ENCODE results near the gene RETREG3. TPM values are rescaled to one million over a fixed set of nuclear protein-coding genes. Genes with fewer than 3 reads are reported as not detected.

RETREG3 gene
- total and polyA plus RNA-seq, 2 donors = 21.2 to 49.9 TPM

DNA sequence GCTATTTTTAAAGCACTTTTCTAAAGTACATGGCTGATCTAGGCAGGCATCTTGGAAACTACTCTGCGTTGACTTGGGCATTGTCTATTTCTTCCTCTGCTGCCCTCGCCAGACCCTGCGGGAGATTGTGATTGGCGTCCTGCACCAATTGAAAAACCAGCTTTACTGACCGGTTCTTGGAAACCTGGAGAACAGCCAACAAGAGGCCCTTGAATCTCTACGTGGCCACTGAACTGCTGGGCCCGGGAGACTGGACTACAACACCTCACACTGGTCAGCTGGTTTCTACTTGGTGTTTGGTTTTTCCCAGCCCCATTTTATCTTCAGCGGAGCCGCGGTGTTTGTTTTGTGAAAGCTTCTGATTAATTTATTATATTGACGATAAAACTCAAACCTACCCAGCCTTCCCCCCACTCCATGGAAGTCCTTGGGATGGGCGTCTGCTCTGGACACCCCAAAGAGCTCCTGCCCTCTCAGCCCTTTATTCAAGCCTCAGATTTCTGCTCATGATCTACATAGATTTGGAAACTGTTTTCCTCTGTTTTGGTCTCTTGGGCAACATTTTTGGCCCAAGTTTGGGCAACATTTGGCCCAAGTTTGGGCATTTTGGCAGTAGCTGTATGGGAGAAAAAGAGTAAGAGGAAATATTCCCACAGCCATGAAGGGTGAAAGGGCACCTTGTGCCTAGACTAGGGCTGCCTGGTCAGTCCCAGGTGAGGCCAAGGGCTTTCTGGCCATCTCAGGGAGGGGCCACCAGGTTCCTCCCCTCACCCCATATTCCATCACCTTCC lies 37.5 kb downstream of the RETREG3 start:
- H3K36me3 ChIP-seq (ENCODE audit: insufficient read depth) = peaks cover 9% of the 10 kb centered on the region
- no peak for DNase-seq (ENCODE audit: extremely low spot score)
- H3K27ac ChIP-seq (ENCODE audit: low read depth) = no peak overlapping the region
- no peak overlapping the region for H3K4me3 ChIP-seq (ENCODE audit: low read depth, low read length)
- WGBS = 72% methylated on average over 12 of the region's 12 CpGs
- no peaks in the 10 kb centered on the region for H3K4me1 ChIP-seq (ENCODE audit: insufficient read depth)

DNA sequence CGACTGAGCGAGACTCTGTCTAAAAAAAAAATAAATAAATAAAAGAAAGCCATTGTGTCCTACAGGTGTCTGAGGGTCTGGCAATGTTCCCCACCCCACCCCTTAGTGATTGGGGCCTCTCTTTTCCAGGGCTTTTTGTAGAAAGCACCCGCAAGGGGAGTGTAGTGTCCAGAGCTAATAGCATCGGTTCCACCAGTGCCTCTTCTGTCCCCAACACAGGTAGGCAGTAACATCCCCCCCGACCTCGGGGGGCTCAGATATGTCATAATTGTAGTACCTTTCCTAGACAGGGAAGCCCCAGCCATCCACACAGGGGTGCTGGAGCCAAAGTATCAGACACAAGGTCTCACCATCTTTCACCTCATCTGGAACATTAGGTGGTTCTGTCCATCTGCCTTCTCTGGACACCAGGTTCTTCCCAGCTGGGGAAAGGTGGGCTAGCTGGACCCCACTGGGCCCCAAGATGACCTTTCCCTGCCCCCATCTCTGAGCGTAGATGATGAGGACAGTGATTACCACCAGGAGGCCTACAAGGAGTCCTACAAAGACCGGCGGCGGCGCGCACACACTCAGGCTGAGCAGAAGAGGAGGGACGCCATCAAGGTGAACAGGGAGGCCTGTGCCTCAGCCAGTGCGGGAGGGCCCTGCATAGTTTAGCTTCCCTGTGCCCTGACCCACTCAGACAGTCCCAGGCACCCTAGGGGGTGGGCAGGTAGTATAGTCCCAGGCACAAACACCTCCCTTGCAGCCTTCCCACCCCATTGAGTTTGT lies 40.6 kb downstream of the RETREG3 start:
- H3K27ac ChIP-seq (ENCODE audit: low read depth) = no peak overlapping the region
- no peak overlapping the region for H3K4me3 ChIP-seq (ENCODE audit: low read depth, low read length)
- H3K36me3 ChIP-seq (ENCODE audit: insufficient read depth) = peaks cover 9% of the 10 kb centered on the region
- no peak for DNase-seq (ENCODE audit: extremely low spot score)
- no peaks in the 10 kb centered on the region for H3K4me1 ChIP-seq (ENCODE audit: insufficient read depth)
- 87% methylated on average over 14 of the region's 14 CpGs for WGBS

GRCh38 chr17:42566883-42567573 lies 42.1 kb downstream of the RETREG3 start, which contains the start of gene MLX:
MLX (plus strand) TSS chr17:42567100; CDS start chr17:42567125, 25 bp downstream.
- Histone ChIP-seq H3K27ac (ENCODE audit: low read depth) (peak within 1 kb of the TSS; percentile 76), H3K4me3 (ENCODE audit: low read depth, low read length) (peak within 1 kb of the TSS; percentile 70), H3K36me3 (ENCODE audit: insufficient read depth) (peaks cover 2% of the 10 kb centered on the region), H3K4me1 (ENCODE audit: insufficient read depth) (peaks cover 2% of the 10 kb centered on the region)
- WGBS = under 1% methylated on average over 72 of the region's 72 CpGs
- peak; percentile 69 for DNase-seq (ENCODE audit: extremely low spot score)

- DNase-seq (ENCODE audit: extremely low spot score) = no peak
- 24% methylated on average over 28 of the region's 28 CpGs for WGBS
- peaks cover under 1% of the 10 kb centered on the region for H3K36me3 ChIP-seq (ENCODE audit: insufficient read depth)
- H3K4me1 ChIP-seq (ENCODE audit: insufficient read depth) = peaks cover 2% of the 10 kb centered on the region
- no peak overlapping the region for H3K27ac ChIP-seq (ENCODE audit: low read depth)
- peak overlapping the region; percentile 70 for H3K4me3 ChIP-seq (ENCODE audit: low read depth, low read length)
Measured at GRCh38 chr17:42566215-42566882, 42.8 kb downstream of the RETREG3 start.

- no peak overlapping the region for H3K4me3 ChIP-seq (ENCODE audit: low read depth, low read length)
- no peak for DNase-seq (ENCODE audit: extremely low spot score)
- peaks cover 2% of the 10 kb centered on the region for H3K4me1 ChIP-seq (ENCODE audit: insufficient read depth)
- no peaks in the 10 kb centered on the region for H3K36me3 ChIP-seq (ENCODE audit: insufficient read depth)
- WGBS = 91% methylated on average over 16 of the region's 16 CpGs
- H3K27ac ChIP-seq (ENCODE audit: low read depth) = no peak overlapping the region
Measured at GRCh38 chr17:42565523-42566214, 43.5 kb downstream of the RETREG3 start.

DNA sequence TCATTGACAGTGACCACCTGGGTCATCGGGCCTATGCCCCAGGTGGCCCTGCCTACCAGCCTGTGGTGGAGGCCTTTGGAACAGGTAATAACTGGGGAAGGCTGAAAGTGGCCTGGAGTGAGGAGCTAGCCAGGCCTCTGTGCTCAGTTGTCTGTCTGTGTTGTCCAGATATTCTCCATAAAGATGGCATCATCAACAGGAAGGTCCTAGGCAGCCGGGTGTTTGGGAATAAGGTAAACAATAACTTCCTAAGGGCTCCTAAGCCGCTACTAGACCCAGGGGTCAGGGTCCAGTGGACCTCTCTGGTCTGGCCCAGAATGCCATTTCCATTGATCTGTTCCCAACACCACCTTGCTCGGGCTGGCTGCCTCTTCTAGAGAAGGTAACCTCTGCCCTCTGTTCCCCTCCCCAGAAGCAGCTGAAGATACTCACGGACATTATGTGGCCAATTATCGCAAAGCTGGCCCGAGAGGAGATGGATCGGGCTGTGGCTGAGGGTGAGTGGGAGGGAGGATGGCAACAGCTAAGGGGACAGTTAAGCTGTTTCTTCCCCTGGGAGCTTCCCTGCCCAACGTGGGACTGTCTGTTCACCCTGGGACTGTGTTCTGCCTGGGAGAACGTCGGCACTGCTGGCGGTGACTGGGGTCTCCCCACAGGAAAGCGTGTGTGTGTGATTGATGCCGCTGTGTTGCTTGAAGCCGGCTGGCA lies 44.2 kb downstream of the RETREG3 start:
- 87% methylated on average over 15 of the region's 15 CpGs for WGBS
- Histone ChIP-seq H3K36me3 (ENCODE audit: insufficient read depth) (no peaks in the 10 kb centered on the region), H3K4me1 (ENCODE audit: insufficient read depth) (peaks cover 2% of the 10 kb centered on the region), H3K4me3 (ENCODE audit: low read depth, low read length) (no peak overlapping the region), H3K27ac (ENCODE audit: low read depth) (no peak overlapping the region)
- DNase-seq (ENCODE audit: extremely low spot score) = no peak

DNA sequence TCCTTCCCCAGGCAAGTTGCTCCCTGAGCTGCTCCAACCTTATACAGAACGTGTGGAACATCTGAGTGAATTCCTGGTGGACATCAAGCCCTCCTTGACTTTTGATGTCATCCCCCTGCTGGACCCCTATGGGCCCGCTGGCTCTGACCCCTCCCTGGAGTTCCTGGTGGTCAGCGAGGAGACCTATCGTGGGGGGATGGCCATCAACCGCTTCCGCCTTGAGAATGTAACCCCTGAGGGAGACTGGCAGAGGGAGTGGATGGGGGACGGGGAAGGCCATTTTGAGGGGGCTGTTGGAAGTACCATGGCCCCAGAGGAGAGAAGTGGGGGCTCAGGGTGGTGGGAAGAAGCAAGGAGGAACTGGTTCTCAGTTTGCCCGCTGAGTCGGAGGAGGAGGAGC lies 45.2 kb downstream of the RETREG3 start:
- WGBS = 83% methylated on average over 9 of the region's 9 CpGs
- Histone ChIP-seq H3K4me1 (ENCODE audit: insufficient read depth) (peaks cover 2% of the 10 kb centered on the region), H3K36me3 (ENCODE audit: insufficient read depth) (no peaks in the 10 kb centered on the region), H3K27ac (ENCODE audit: low read depth) (no peak overlapping the region), H3K4me3 (ENCODE audit: low read depth, low read length) (no peak overlapping the region)
- no peak for DNase-seq (ENCODE audit: extremely low spot score)

DNA sequence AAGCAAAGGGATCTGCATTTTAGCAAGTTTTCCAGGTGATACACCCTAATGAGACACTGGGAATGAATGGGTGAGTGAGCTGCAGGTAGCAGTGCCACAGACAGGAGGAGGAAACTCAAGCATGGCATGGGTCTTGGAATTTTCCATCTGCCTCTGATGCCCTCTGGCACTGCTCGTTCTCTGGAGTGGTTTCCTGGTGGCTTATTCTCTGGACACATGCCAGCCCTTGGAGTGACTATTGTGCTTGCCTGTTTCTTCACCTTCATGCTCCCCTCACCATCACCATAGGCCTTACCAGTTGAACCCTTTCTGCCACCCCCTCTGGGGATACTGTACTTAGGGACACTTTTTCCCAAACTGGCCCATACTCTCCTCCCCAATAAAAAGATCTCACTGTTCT lies 45.6 kb downstream of the RETREG3 start:
- Histone ChIP-seq H3K4me3 (ENCODE audit: low read depth, low read length) (no peak overlapping the region), H3K36me3 (ENCODE audit: insufficient read depth) (no peaks in the 10 kb centered on the region), H3K27ac (ENCODE audit: low read depth) (no peak overlapping the region), H3K4me1 (ENCODE audit: insufficient read depth) (peaks cover 2% of the 10 kb centered on the region)
- WGBS = 23% methylated on average over 1 of the region's 1 CpG
- DNase-seq (ENCODE audit: extremely low spot score) = no peak

- H3K4me1 ChIP-seq (ENCODE audit: insufficient read depth) = peaks cover 2% of the 10 kb centered on the region
- 81% methylated on average over 14 of the region's 14 CpGs for WGBS
- H3K36me3 ChIP-seq (ENCODE audit: insufficient read depth) = no peaks in the 10 kb centered on the region
- no peak overlapping the region for H3K27ac ChIP-seq (ENCODE audit: low read depth)
- H3K4me3 ChIP-seq (ENCODE audit: low read depth, low read length) = peak overlapping the region; percentile 81
- DNase-seq (ENCODE audit: extremely low spot score) = no peak
Measured at GRCh38 chr17:42563143-42563509, 46.0 kb downstream of the RETREG3 start.

DNA sequence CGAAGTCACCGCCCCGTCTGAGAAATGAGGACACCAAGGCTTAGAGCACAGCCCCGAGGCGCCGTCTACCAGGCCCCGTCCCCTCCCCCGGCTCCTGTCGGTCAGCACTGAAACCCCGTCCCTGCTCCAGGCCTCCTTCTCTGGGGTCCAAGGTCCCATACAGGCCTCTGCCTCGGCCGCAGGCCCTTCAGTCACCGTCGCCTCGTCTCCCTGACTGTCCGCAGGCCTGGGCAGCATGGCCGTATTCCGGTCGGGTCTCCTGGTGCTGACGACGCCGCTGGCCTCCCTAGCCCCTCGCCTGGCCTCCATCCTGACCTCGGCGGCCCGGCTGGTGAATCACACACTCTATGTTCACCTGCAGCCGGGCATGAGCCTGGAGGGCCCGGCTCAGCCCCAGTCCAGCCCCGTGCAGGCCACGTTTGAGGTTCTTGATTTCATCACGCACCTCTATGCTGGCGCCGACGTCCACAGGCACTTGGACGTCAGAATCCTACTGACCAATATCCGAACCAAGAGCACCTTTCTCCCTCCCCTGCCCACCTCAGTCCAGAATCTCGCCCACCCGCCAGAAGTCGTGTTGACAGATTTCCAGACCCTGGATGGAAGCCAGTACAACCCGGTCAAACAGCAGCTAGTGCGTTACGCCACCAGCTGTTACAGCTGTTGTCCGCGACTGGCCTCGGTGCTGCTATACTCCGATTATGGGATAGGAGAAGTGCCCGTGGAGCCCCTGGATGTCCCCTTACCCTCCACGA lies 46.6 kb downstream of the RETREG3 start:
- H3K36me3 ChIP-seq (ENCODE audit: insufficient read depth) = no peaks in the 10 kb centered on the region
- H3K27ac ChIP-seq (ENCODE audit: low read depth) = peak overlapping the region; percentile 71
- peak overlapping the region; percentile 81 for H3K4me3 ChIP-seq (ENCODE audit: low read depth, low read length)
- DNase-seq (ENCODE audit: extremely low spot score) = no peak
- peaks cover 2% of the 10 kb centered on the region for H3K4me1 ChIP-seq (ENCODE audit: insufficient read depth)
- 9% methylated on average over 48 of the region's 48 CpGs for WGBS

DNA sequence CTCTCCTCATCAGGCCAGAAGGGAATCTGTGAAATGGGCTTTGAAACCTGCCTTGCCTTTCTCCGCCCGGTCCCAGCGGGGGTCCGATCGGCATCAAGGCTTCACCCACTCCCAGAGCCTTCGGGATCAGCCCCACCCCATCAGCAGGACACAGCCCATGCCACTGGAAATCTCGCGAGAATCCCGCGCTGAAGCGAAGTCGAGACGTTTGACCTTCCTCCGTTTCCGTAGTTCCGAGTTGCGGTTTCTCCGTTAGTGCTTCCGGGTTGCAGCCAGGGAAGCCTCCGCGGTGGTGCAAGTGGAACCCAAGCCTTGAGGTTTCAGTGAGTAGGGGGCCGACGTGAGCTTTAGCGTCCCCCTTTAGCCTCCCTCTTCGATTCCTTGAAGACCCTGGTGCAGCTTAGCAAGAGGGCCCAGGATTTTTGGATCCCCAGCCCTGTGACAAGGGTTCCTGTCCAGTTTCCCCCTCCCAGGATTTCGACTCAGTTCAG lies 47.2 kb downstream of the RETREG3 start, which contains the start of gene COASY:
COASY (plus strand) TSS at position 252 of the 491 bp plus-strand sequence. CDS start 475 bp downstream, outside the sequence.
- DNase-seq (ENCODE audit: extremely low spot score) = peak; percentile 95
- H3K4me1 ChIP-seq (ENCODE audit: insufficient read depth) = peaks cover 2% of the 10 kb centered on the region
- H3K36me3 ChIP-seq (ENCODE audit: insufficient read depth) = no peaks in the 10 kb centered on the region
- peak within 1 kb of the TSS; percentile 81 for H3K4me3 ChIP-seq (ENCODE audit: low read depth, low read length)
- under 1% methylated on average over 26 of the region's 26 CpGs for WGBS
- peak within 1 kb of the TSS; percentile 71 for H3K27ac ChIP-seq (ENCODE audit: low read depth)
